ENCODE data around the gene ERAS.

DNA sequence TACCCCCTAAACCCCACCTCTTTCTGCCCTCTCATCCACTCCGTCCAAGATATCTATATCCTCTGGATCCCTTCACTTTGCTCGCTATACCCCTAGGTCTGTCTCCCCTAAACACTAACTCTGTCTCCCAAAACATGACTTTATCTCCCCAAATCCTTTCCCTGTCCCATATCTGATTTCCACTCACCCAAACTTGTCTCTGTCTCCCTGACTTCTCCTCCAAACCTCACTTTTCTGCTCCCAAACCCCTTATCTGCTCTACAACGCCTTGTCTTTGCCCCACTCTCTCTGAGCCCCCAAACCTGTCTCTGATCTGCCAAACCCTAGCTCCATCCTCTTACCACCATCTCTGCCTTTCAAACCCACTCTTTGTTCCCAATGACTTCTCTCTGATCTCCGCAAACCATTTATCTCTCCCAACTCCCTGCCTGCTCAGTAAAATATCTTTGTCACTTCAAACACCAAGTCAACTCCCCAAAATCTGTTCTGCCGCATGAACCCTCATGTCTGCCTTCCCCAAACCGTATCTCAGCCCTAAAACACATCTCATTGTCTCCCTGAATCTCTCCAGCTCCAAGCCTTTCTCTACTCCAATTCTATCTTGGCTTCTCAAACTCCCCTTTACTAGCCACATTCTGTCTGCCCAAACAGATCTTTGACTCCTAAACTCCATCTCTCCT lies 39.3 kb upstream of the ERAS start:
- TF ChIP-seq EZH2 (IDR thresholded peaks at IDR 0.05; ENCODE audit: borderline replicate concordance, low read depth, low read length, poor library complexity, severe bottlenecking) (no peak), CTCF (conservative IDR thresholded peaks at IDR 0.05; ENCODE audit: low read depth, low read length) (no peak)

Data from A673 (cell line).